Endothelial cell of umbilical vein (primary cell): ENCODE measurements around the gene WNT9B. TPM values are rescaled to one million over a fixed set of nuclear protein-coding genes. Genes with fewer than 3 reads are reported as not detected.

Experiments
- BruUV-seq: library from RNA; stranded (reverse); fragments of 400-500 nt; replicated peaks from 2 replicates; lab custom pipeline; 2021; lab: Mats Ljungman, UMichigan
- CTCF ChIA-PET: fragments of 300-600, 350-600 bp; sonication (Branson Sonifier 250); formaldehyde crosslinking; loops from one replicate; lab custom pipeline; 2021; ENCODE audit warnings: antibody characterized with exemption, inconsistent platforms; lab: Charles Lee
- POLR2A ChIA-PET: fragments of 300-600, 350-600 bp; sonication (Branson Sonifier 250); formaldehyde crosslinking; loops from one replicate; lab custom pipeline; 2021; ENCODE audit warnings: antibody characterized with exemption, inconsistent platforms; lab: Charles Lee
- DNase-seq: peaks from one replicate; pipeline ENCODE4 v3.0.0-alpha.2; 2011; ENCODE audit warnings: low read depth, low spot score
- FAIRE-seq: peaks from 2 replicates; lab custom pipeline; 2011; peaks lifted over from hg19 to GRCh38; lab: Jason Lieb, UNC
- H2AFZ ChIP-seq: 2 replicates; pipeline ENCODE4 v1.6.0; 2012; ENCODE audit warnings: low read depth, low read length, control low read depth, inconsistent platforms
- H3K27ac ChIP-seq: 2 replicates; pipeline ENCODE4 v1.5.1; 2011; ENCODE audit warnings: low read depth, mild to moderate bottlenecking, control low read depth, low read length, moderate library complexity; ENCODE audit not compliant: insufficient read depth
- H3K27me3 ChIP-seq, 2 experiments: 2 replicates each; pipeline versions ENCODE4 v1.6.0 to v1.6.1; 2011; ENCODE audit warnings: low read length in 2 of 2, mixed read lengths in 1 of 2; ENCODE audit not compliant: control insufficient read depth in 2 of 2, insufficient read depth in 2 of 2
- H3K36me3 ChIP-seq, 2 experiments: 2 replicates in 1 of 2; 3 replicates in 1 of 2; pipeline ENCODE4 v1.5.1; 2011; ENCODE audit warnings: low read length in 2 of 2, mild to moderate bottlenecking in 1 of 2, moderate library complexity in 1 of 2; ENCODE audit not compliant: control insufficient read depth in 2 of 2, insufficient read depth in 2 of 2; ENCODE audit errors: extremely low read depth in 1 of 2
- H3K4me1 ChIP-seq: 3 replicates; pipeline ENCODE4 v1.5.1; 2011; ENCODE audit warnings: mild to moderate bottlenecking, low read length; ENCODE audit not compliant: control insufficient read depth, insufficient read depth; ENCODE audit errors: extremely low read depth
- H3K4me2 ChIP-seq: 2 replicates; pipeline ENCODE4 v1.6.1; 2011; ENCODE audit warnings: low read length, control low read depth, mixed read lengths; ENCODE audit not compliant: insufficient read depth
- H3K4me3 ChIP-seq, 3 experiments: fragments of 200-600 bp in 1 of 3; sonication (generic), shearing (Covaris generic) in 1 of 3; replicated peaks in 1 of 3; 2 replicates each; pipeline ENCODE4 v1.5.1; 2011 to 2016; ENCODE audit warnings: control low read depth in 3 of 3, low read length in 3 of 3, mild to moderate bottlenecking in 2 of 3, inconsistent platforms in 1 of 3, low read depth in 1 of 3, moderate library complexity in 1 of 3; ENCODE audit not compliant: insufficient read depth in 1 of 3
- H3K79me2 ChIP-seq: 2 replicates; pipeline ENCODE4 v1.6.0; 2012; ENCODE audit warnings: low read length, inconsistent platforms; ENCODE audit not compliant: control insufficient read depth, insufficient read depth
- H3K9ac ChIP-seq: replicated peaks from 2 replicates; pipeline ENCODE3; 2011; ENCODE audit warnings: low read length, control low read depth; ENCODE audit not compliant: insufficient read depth; ENCODE audit errors: extremely low read depth
- H3K9me1 ChIP-seq: replicated peaks from 3 replicates; pipeline ENCODE4 v1.6.0; 2011; ENCODE audit warnings: mild to moderate bottlenecking, low read length; ENCODE audit not compliant: control insufficient read depth, insufficient read depth; ENCODE audit errors: extremely low read depth
- H3K9me3 ChIP-seq: replicated peaks from 2 replicates; pipeline ENCODE4 v1.5.1; 2012; ENCODE audit warnings: low read length, inconsistent platforms; ENCODE audit not compliant: control insufficient read depth, insufficient read depth
- H4K20me1 ChIP-seq: replicated peaks from 2 replicates; pipeline ENCODE3; 2011; ENCODE audit warnings: mild to moderate bottlenecking, low read length; ENCODE audit not compliant: control insufficient read depth, insufficient read depth; ENCODE audit errors: extremely low read depth
- CTCF ChIP-seq, 2 donors: IDR thresholded peaks; 1 replicate in 1 of 2; 2 replicates in 1 of 2; pipeline ENCODE4 v1.5.1; 2011; ENCODE audit warnings: low read length in 2 of 2, mild to moderate bottlenecking in 2 of 2, moderate library complexity in 2 of 2, control low read depth in 1 of 2, inconsistent platforms in 1 of 2, low read depth in 1 of 2; ENCODE audit not compliant: insufficient read depth in 1 of 2; ENCODE audit errors: extremely low read depth in 1 of 2
- EZH2 ChIP-seq: IDR thresholded peaks from 2 replicates; pipeline ENCODE4 v1.6.1; 2012; ENCODE audit warnings: borderline replicate concordance, low read depth, mild to moderate bottlenecking, moderate library complexity, low read length, inconsistent platforms; ENCODE audit not compliant: severe bottlenecking
- FOS ChIP-seq: IDR thresholded peaks from 2 replicates; pipeline ENCODE4 v1.6.1; 2011; ENCODE audit warnings: mild to moderate bottlenecking, low read length, moderate library complexity, borderline replicate concordance; ENCODE audit not compliant: insufficient read depth
- GATA2 ChIP-seq: IDR thresholded peaks from 2 replicates; pipeline ENCODE4 v1.7.0; 2011; ENCODE audit warnings: low read depth, mild to moderate bottlenecking, moderate library complexity, mixed read lengths, low read length; ENCODE audit not compliant: insufficient read length, insufficient read depth
- JUN ChIP-seq: IDR thresholded peaks from 2 replicates; pipeline ENCODE4 v1.6.1; 2011; ENCODE audit warnings: borderline replicate concordance, low read depth; ENCODE audit not compliant: insufficient read length, insufficient read depth
- MAX ChIP-seq: IDR thresholded peaks from 2 replicates; pipeline ENCODE4 v1.6.1; 2011; ENCODE audit not compliant: insufficient read depth, insufficient read length
- MYC ChIP-seq: IDR thresholded peaks from one replicate; pipeline ENCODE4 v1.6.1; 2011; ENCODE audit warnings: mild to moderate bottlenecking, low read depth, low read length
- POLR2A ChIP-seq: IDR thresholded peaks from 2 replicates; pipeline ENCODE4 v1.6.1; 2012; ENCODE audit warnings: low read depth, mild to moderate bottlenecking, control low read depth, low read length
- POLR2AphosphoS5 ChIP-seq: IDR thresholded peaks from 2 replicates; pipeline ENCODE4 v1.6.1; 2012; ENCODE audit warnings: low read depth, mild to moderate bottlenecking, control low read depth, low read length, moderate library complexity; ENCODE audit not compliant: insufficient read depth
- dilution Hi-C: fragments of 300-500 bp; cut with MboI; formaldehyde crosslinking; loops from one replicate; pipeline ENCODE4 v1.15.0; 2019; ENCODE audit warnings: low sequenced_read_pairs; ENCODE audit not compliant: extremely low pct_ligation_motif_present
- intact Hi-C: fragments of 100-400 bp; cut with micrococcal nuclease; formaldehyde crosslinking; loops from one replicate; pipeline ENCODE4 v1.10.0; 2022
- polyA plus RNA-seq, 4 experiments: library from polyadenylated mRNA; depleted of rRNA in 3 of 4; stranded (reverse) in 3 of 4; unstranded in 1 of 4; fragments of >200 nt; gene quantifications; 2 replicates each; pipeline versions ENCODE4 v1.2.1 to v1.2.3, GENCODE V29; 2011 to 2012; ENCODE audit warnings: missing spikeins in 1 of 4
- total RNA-seq: library from RNA; stranded (reverse); gene quantifications from 2 replicates; pipeline ENCODE4 v1.2.3, GENCODE V29; 2021

Gene WNT9B
- total and polyA plus RNA-seq, 2 donors (not counting 3 experiments of a cell fraction or from before 2014, with no cell fraction given): not detected

GRCh38 chr17:46930051-46930450 is 78.7 kb downstream of the WNT9B start:
- ChIA-PET POLR2A (no interaction called here), CTCF (interaction anchor here (0.7 to 5.4 kb wide), 4 partner anchors 9 to 88 kb away, joined by 3 to 36 read pairs (median 4); no protein-coding TSS in a partner anchor)
- Histone ChIP-seq H3K79me2 (peaks cover 52% of the 10 kb centered on the region), H2AFZ (no peak overlapping the region), H3K4me3 (no peak overlapping the region), H3K9me1 (no peaks in the 10 kb centered on the region), H3K27me3 (no peaks in the 10 kb centered on the region), H3K4me1 (peaks cover 36% of the 10 kb centered on the region), H3K4me2 (no peak overlapping the region), H3K27ac (peak overlapping the region; percentile 77), H3K36me3 (peaks cover 23% of the 10 kb centered on the region in 2 experiments), H3K9ac (peak overlapping the region; percentile 36), H4K20me1 (no peaks in the 10 kb centered on the region), H3K9me3 (no peaks in the 10 kb centered on the region)
- dilution Hi-C loops: no loop called here
- no TSS peak for BruUV-seq
- no peak for FAIRE-seq
- DNase-seq: no peak
- TF ChIP-seq EZH2 (no peak), FOS (no peak), JUN (no peak), GATA2 (no peak), MAX (no peak), POLR2AphosphoS5 (no peak), CTCF (IDR thresholded peaks at IDR 0.05; ENCODE audit: extremely low read depth in 1 of 2, insufficient read depth in 1 of 2, low read depth in 1 of 2, low read length in 2 of 2) (no peak), MYC (no peak), POLR2A (no peak)
- intact Hi-C loops: no loop called here
